GM23338 (cell line): Measurements from ENCODE around the gene XDH. TPM values are rescaled to one million over a fixed set of nuclear protein-coding genes. Genes with fewer than 3 reads are reported as not detected.

Experiments
- ATAC-seq: fragments of 200-7000 bp; cut with Tn5 transposase; 3 replicates; pipeline ENCODE4 v1.9.1; 2020
- DNase-seq: peaks from one replicate; pipeline ENCODE4 v3.0.0-alpha.2; 2015; ENCODE audit warnings: low spot score
- H2AFZ ChIP-seq: fragments of 200-600 bp; sonication (generic); 2 replicates; pipeline ENCODE4 v1.8.0; 2016; ENCODE audit warnings: antibody characterized with exemption, mild to moderate bottlenecking, moderate library complexity
- H3F3A ChIP-seq: fragments of 200-600 bp; sonication (generic); replicated peaks from 2 replicates; pipeline ENCODE4 v1.8.0; 2017; ENCODE audit warnings: antibody characterized with exemption, mixed run types, low read depth
- H3K27ac ChIP-seq: fragments of 200-600 bp; sonication (generic); 2 replicates; pipeline ENCODE4 v1.6.1; 2016; ENCODE audit warnings: low read depth
- H3K27me3 ChIP-seq: fragments of 200-600 bp; sonication (generic); 2 replicates; pipeline ENCODE4 v1.8.0; 2016; ENCODE audit warnings: mild to moderate bottlenecking, mixed run types, moderate library complexity; ENCODE audit not compliant: insufficient read depth
- H3K36me3 ChIP-seq: fragments of 200-600 bp; sonication (generic); 2 replicates; pipeline ENCODE4 v1.8.0; 2016; ENCODE audit warnings: mild to moderate bottlenecking; ENCODE audit not compliant: insufficient read depth
- H3K4me1 ChIP-seq: fragments of 200-600 bp; sonication (generic); 2 replicates; pipeline ENCODE4 v1.8.0; 2016; ENCODE audit warnings: mild to moderate bottlenecking, moderate library complexity; ENCODE audit not compliant: insufficient read depth
- H3K4me2 ChIP-seq: fragments of 200-600 bp; sonication (generic); 2 replicates; pipeline ENCODE4 v1.7.1; 2017; ENCODE audit warnings: mixed run types
- H3K4me3 ChIP-seq: fragments of 200-600 bp; sonication (generic); 2 replicates; pipeline ENCODE4 v1.6.1; 2016; ENCODE audit warnings: mixed run types
- H3K79me2 ChIP-seq: fragments of 200-600 bp; sonication (generic); replicated peaks from 2 replicates; pipeline ENCODE4 v1.8.0; 2017; ENCODE audit warnings: mild to moderate bottlenecking; ENCODE audit not compliant: insufficient read depth
- H3K9me2 ChIP-seq: fragments of 200-600 bp; sonication (generic); 2 replicates; pipeline ENCODE4 v1.8.0; 2017; ENCODE audit not compliant: insufficient read depth
- H4K20me1 ChIP-seq: fragments of 200-600 bp; sonication (generic); replicated peaks from 2 replicates; pipeline ENCODE4 v1.8.0; 2017; ENCODE audit warnings: mild to moderate bottlenecking; ENCODE audit not compliant: insufficient read depth
- H3K27ac Mint-ChIP-seq: 2 replicates; pipeline ENCODE4 v1.8.0; 2020; ENCODE audit warnings: inconsistent platforms, mild to moderate bottlenecking, moderate library complexity, mixed read lengths
- H3K27me3 Mint-ChIP-seq: 3 replicates; pipeline ENCODE4 v1.8.0; 2022; ENCODE audit warnings: low read depth, mild to moderate bottlenecking, moderate library complexity, mixed read lengths, inconsistent platforms; ENCODE audit not compliant: insufficient read depth, poor library complexity
- H3K36me3 Mint-ChIP-seq: 3 replicates; pipeline ENCODE4 v1.8.0; 2021; ENCODE audit warnings: low read depth, mild to moderate bottlenecking, inconsistent platforms, moderate library complexity, mixed read lengths
- H3K4me1 Mint-ChIP-seq: 3 replicates; pipeline ENCODE4 v1.8.0; 2020; ENCODE audit warnings: mild to moderate bottlenecking, inconsistent platforms, mixed read lengths
- H3K4me3 Mint-ChIP-seq: 3 replicates; pipeline ENCODE4 v1.8.0; 2021; ENCODE audit warnings: moderate library complexity, mild to moderate bottlenecking, inconsistent platforms, mixed read lengths
- H3K9me3 Mint-ChIP-seq: 3 replicates; pipeline ENCODE4 v1.8.0; 2020; ENCODE audit warnings: moderate library complexity, mild to moderate bottlenecking, inconsistent platforms, mixed read lengths
- CREB1 ChIP-seq: fragments of 250-450 bp; sonication (Bioruptor Pico); IDR thresholded peaks from 2 replicates; pipeline ENCODE4 v1.5.0; 2020; ENCODE audit warnings: low read depth, mild to moderate bottlenecking, moderate library complexity
- EZH2 ChIP-seq: fragments of 200-600 bp; sonication (generic); IDR thresholded peaks from one replicate; pipeline ENCODE4 v1.8.0; 2017; ENCODE audit warnings: antibody characterized with exemption, mild to moderate bottlenecking, low read depth; ENCODE audit not compliant: unreplicated experiment
- EZH2phosphoT487 ChIP-seq: fragments of 200-600 bp; sonication (generic); IDR thresholded peaks from one replicate; pipeline ENCODE4 v1.8.1; 2018; ENCODE audit warnings: antibody characterized with exemption; ENCODE audit not compliant: unreplicated experiment
- JUNB ChIP-seq: IDR thresholded peaks from one replicate; pipeline ENCODE4 v1.6.1; 2016; ENCODE audit warnings: antibody characterized with exemption; ENCODE audit not compliant: unreplicated experiment
- NANOG ChIP-seq: IDR thresholded peaks from 2 replicates; pipeline ENCODE4 v1.6.1; 2016; ENCODE audit warnings: antibody characterized with exemption, borderline replicate concordance
- POLR2AphosphoS5 ChIP-seq: IDR thresholded peaks from 2 replicates; pipeline ENCODE4 v1.6.1; 2016; ENCODE audit warnings: antibody characterized with exemption, low read depth
- STAT1 ChIP-seq: IDR thresholded peaks from one replicate; pipeline ENCODE4 v1.6.1; 2016; ENCODE audit warnings: antibody characterized with exemption; ENCODE audit not compliant: unreplicated experiment
- ZNF114 ChIP-seq: fragments of 250-450 bp; sonication (Bioruptor Pico); IDR thresholded peaks from 2 replicates; pipeline ENCODE4 v1.5.0; 2020; ENCODE audit warnings: mild to moderate bottlenecking, moderate library complexity
- ZNF331 ChIP-seq: fragments of 250-450 bp; sonication (Bioruptor Pico); IDR thresholded peaks from 2 replicates; pipeline ENCODE4 v1.5.0; 2020; ENCODE audit warnings: low read depth, mild to moderate bottlenecking, moderate library complexity
- polyA plus RNA-seq: library from polyadenylated mRNA; unstranded; fragments of >200 nt; fragmentation: Nextera tagmentation; extraction: Ambion mirVana; gene quantifications from 2 replicates; pipeline ENCODE4 v1.2.1, GENCODE V29; 2016
- total RNA-seq: library from RNA; depleted of rRNA; stranded (reverse); fragments of >200 nt; shearing (Covaris generic); gene quantifications from 2 replicates; pipeline ENCODE4 v1.2.3, GENCODE V29; 2014
- TF ChIP-seq, protein P1 (sequence below): fragments of 250-450 bp; sonication (Bioruptor Pico); IDR thresholded peaks from 2 replicates; pipeline ENCODE4 v1.5.0; 2020; ENCODE audit warnings: mild to moderate bottlenecking, moderate library complexity
- TF ChIP-seq, protein P2 (sequence below): IDR thresholded peaks from 2 replicates; pipeline ENCODE4 v1.6.1; 2016; ENCODE audit warnings: antibody characterized with exemption
- TF ChIP-seq, protein P3 (sequence below): IDR thresholded peaks from one replicate; pipeline ENCODE4 v1.6.1; 2018; ENCODE audit warnings: antibody characterized with exemption; ENCODE audit not compliant: unreplicated experiment
- TF ChIP-seq, protein P4 (sequence below), 2 experiments: fragments of 200-600 bp in 1 of 2; sonication (generic) in 1 of 2; conservative IDR thresholded peaks; 2 replicates each; pipeline versions ENCODE4 v1.5.1 to v1.6.1; 2016 to 2017; ENCODE audit warnings: antibody characterized with exemption in 2 of 2, low read depth in 2 of 2, mild to moderate bottlenecking in 2 of 2, moderate library complexity in 1 of 2

The XDH gene
- total and polyA plus RNA-seq, 2 experiments from 2014 or later: 0.55 to 0.87 TPM

DNA sequence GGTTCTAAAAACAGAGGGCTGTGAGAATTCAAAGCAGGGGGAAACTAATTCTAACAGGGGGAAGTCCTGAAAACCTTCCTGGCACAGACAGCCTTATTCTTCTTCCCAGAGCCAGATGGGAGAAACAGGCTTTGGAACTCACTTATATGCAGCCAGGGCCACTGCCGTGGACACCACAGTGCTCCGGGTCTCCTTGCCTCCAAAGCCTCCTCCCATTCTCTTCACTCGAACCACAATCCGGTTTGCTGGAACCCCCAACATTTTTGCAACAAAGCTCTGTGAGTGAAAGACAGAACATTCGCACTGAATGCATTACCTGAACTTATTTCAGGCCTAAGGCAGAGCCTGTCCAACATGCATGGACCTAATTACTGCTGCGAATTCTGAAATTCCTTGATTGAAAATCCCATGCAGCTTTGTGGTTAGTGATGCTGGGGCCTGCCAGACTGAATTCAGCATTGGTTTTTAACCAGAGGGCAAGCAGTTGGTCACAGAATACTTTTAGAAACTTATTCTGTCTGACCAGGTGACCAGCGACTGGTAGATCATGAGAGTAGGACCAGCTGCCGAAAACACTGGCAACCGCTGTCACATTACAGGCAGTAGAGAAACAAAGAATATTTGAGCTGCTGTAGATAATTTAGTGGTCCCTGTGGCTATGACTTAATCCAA is 48.6 kb downstream of the XDH start:
- Histone ChIP-seq H3K4me3 (no peak overlapping the region), H3K36me3 (no peaks in the 10 kb centered on the region), H3F3A (no peaks in the 10 kb centered on the region), H3K27me3 (no peaks in the 10 kb centered on the region), H3K9me2 (no peaks in the 10 kb centered on the region), H3K27ac (no peak overlapping the region), H3K4me2 (no peak overlapping the region), H4K20me1 (no peaks in the 10 kb centered on the region), H2AFZ (no peak overlapping the region), H3K79me2 (no peaks in the 10 kb centered on the region), H3K4me1 (no peaks in the 10 kb centered on the region)
- no peak for TF ChIP-seq NANOG
- no peak for TF ChIP-seq STAT1
- TF ChIP-seq, protein P1, sequence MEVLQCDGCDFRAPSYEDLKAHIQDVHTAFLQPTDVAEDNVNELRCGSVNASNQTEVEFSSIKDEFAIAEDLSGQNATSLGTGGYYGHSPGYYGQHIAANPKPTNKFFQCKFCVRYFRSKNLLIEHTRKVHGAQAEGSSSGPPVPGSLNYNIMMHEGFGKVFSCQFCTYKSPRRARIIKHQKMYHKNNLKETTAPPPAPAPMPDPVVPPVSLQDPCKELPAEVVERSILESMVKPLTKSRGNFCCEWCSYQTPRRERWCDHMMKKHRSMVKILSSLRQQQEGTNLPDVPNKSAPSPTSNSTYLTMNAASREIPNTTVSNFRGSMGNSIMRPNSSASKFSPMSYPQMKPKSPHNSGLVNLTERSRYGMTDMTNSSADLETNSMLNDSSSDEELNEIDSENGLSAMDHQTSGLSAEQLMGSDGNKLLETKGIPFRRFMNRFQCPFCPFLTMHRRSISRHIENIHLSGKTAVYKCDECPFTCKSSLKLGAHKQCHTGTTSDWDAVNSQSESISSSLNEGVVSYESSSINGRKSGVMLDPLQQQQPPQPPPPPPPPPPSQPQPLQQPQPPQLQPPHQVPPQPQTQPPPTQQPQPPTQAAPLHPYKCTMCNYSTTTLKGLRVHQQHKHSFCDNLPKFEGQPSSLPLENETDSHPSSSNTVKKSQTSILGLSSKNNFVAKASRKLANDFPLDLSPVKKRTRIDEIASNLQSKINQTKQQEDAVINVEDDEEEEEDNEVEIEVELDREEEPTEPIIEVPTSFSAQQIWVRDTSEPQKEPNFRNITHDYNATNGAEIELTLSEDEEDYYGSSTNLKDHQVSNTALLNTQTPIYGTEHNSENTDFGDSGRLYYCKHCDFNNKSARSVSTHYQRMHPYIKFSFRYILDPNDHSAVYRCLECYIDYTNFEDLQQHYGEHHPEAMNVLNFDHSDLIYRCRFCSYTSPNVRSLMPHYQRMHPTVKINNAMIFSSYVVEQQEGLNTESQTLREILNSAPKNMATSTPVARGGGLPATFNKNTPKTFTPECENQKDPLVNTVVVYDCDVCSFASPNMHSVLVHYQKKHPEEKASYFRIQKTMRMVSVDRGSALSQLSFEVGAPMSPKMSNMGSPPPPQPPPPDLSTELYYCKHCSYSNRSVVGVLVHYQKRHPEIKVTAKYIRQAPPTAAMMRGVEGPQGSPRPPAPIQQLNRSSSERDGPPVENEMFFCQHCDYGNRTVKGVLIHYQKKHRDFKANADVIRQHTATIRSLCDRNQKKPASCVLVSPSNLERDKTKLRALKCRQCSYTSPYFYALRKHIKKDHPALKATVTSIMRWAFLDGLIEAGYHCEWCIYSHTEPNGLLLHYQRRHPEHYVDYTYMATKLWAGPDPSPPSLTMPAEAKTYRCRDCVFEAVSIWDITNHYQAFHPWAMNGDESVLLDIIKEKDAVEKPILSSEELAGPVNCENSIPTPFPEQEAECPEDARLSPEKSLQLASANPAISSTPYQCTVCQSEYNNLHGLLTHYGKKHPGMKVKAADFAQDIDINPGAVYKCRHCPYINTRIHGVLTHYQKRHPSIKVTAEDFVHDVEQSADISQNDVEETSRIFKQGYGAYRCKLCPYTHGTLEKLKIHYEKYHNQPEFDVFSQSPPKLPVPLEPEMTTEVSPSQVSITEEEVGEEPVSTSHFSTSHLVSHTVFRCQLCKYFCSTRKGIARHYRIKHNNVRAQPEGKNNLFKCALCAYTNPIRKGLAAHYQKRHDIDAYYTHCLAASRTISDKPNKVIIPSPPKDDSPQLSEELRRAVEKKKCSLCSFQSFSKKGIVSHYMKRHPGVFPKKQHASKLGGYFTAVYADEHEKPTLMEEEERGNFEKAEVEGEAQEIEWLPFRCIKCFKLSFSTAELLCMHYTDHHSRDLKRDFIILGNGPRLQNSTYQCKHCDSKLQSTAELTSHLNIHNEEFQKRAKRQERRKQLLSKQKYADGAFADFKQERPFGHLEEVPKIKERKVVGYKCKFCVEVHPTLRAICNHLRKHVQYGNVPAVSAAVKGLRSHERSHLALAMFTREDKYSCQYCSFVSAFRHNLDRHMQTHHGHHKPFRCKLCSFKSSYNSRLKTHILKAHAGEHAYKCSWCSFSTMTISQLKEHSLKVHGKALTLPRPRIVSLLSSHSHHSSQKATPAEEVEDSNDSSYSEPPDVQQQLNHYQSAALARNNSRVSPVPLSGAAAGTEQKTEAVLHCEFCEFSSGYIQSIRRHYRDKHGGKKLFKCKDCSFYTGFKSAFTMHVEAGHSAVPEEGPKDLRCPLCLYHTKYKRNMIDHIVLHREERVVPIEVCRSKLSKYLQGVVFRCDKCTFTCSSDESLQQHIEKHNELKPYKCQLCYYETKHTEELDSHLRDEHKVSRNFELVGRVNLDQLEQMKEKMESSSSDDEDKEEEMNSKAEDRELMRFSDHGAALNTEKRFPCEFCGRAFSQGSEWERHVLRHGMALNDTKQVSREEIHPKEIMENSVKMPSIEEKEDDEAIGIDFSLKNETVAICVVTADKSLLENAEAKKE (CRISPR knock-in tag): no peak
- TF ChIP-seq, protein P2, sequence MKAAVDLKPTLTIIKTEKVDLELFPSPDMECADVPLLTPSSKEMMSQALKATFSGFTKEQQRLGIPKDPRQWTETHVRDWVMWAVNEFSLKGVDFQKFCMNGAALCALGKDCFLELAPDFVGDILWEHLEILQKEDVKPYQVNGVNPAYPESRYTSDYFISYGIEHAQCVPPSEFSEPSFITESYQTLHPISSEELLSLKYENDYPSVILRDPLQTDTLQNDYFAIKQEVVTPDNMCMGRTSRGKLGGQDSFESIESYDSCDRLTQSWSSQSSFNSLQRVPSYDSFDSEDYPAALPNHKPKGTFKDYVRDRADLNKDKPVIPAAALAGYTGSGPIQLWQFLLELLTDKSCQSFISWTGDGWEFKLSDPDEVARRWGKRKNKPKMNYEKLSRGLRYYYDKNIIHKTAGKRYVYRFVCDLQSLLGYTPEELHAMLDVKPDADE: no peak
- TF ChIP-seq ZNF331 (CRISPR knock-in tag): no peak
- TF ChIP-seq ZNF114 (CRISPR knock-in tag): no peak
- TF ChIP-seq, protein P3, sequence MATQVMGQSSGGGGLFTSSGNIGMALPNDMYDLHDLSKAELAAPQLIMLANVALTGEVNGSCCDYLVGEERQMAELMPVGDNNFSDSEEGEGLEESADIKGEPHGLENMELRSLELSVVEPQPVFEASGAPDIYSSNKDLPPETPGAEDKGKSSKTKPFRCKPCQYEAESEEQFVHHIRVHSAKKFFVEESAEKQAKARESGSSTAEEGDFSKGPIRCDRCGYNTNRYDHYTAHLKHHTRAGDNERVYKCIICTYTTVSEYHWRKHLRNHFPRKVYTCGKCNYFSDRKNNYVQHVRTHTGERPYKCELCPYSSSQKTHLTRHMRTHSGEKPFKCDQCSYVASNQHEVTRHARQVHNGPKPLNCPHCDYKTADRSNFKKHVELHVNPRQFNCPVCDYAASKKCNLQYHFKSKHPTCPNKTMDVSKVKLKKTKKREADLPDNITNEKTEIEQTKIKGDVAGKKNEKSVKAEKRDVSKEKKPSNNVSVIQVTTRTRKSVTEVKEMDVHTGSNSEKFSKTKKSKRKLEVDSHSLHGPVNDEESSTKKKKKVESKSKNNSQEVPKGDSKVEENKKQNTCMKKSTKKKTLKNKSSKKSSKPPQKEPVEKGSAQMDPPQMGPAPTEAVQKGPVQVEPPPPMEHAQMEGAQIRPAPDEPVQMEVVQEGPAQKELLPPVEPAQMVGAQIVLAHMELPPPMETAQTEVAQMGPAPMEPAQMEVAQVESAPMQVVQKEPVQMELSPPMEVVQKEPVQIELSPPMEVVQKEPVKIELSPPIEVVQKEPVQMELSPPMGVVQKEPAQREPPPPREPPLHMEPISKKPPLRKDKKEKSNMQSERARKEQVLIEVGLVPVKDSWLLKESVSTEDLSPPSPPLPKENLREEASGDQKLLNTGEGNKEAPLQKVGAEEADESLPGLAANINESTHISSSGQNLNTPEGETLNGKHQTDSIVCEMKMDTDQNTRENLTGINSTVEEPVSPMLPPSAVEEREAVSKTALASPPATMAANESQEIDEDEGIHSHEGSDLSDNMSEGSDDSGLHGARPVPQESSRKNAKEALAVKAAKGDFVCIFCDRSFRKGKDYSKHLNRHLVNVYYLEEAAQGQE: no peak
- no peak for TF ChIP-seq JUNB
- no peak for TF ChIP-seq CREB1 (CRISPR knock-in tag)
- no peak for TF ChIP-seq EZH2phosphoT487
- TF ChIP-seq POLR2AphosphoS5: no peak
- TF ChIP-seq, protein P4, sequence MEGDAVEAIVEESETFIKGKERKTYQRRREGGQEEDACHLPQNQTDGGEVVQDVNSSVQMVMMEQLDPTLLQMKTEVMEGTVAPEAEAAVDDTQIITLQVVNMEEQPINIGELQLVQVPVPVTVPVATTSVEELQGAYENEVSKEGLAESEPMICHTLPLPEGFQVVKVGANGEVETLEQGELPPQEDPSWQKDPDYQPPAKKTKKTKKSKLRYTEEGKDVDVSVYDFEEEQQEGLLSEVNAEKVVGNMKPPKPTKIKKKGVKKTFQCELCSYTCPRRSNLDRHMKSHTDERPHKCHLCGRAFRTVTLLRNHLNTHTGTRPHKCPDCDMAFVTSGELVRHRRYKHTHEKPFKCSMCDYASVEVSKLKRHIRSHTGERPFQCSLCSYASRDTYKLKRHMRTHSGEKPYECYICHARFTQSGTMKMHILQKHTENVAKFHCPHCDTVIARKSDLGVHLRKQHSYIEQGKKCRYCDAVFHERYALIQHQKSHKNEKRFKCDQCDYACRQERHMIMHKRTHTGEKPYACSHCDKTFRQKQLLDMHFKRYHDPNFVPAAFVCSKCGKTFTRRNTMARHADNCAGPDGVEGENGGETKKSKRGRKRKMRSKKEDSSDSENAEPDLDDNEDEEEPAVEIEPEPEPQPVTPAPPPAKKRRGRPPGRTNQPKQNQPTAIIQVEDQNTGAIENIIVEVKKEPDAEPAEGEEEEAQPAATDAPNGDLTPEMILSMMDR (conservative IDR thresholded peaks at IDR 0.05; ENCODE audit: low read depth in 2 of 2): no peak
- no peak for TF ChIP-seq EZH2
- no peak for ATAC-seq
- Mint-ChIP-seq H3K4me3 (no peak overlapping the region), H3K9me3 (no peaks in the 10 kb centered on the region), H3K27ac (no peak overlapping the region), H3K4me1 (no peaks in the 10 kb centered on the region), H3K27me3 (peaks cover 4% of the 10 kb centered on the region), H3K36me3 (no peaks in the 10 kb centered on the region)
- no peak for DNase-seq
